GM23338 (cell line): ENCODE measurements around the gene DPT. TPM values are rescaled to one million over a fixed set of nuclear protein-coding genes. Genes with fewer than 3 reads are reported as not detected.

Experiments used
- ATAC-seq: fragments of 200-7000 bp; cut with Tn5 transposase; 3 replicates; pipeline ENCODE4 v1.9.1; 2020
- DNase-seq: peaks from one replicate; pipeline ENCODE4 v3.0.0-alpha.2; 2015; ENCODE audit warnings: low spot score
- H2AFZ ChIP-seq: fragments of 200-600 bp; sonication (generic); 2 replicates; pipeline ENCODE4 v1.8.0; 2016; ENCODE audit warnings: antibody characterized with exemption, mild to moderate bottlenecking, moderate library complexity
- H3F3A ChIP-seq: fragments of 200-600 bp; sonication (generic); replicated peaks from 2 replicates; pipeline ENCODE4 v1.8.0; 2017; ENCODE audit warnings: antibody characterized with exemption, mixed run types, low read depth
- H3K27ac ChIP-seq: fragments of 200-600 bp; sonication (generic); 2 replicates; pipeline ENCODE4 v1.6.1; 2016; ENCODE audit warnings: low read depth
- H3K27me3 ChIP-seq: fragments of 200-600 bp; sonication (generic); 2 replicates; pipeline ENCODE4 v1.8.0; 2016; ENCODE audit warnings: mild to moderate bottlenecking, mixed run types, moderate library complexity; ENCODE audit not compliant: insufficient read depth
- H3K36me3 ChIP-seq: fragments of 200-600 bp; sonication (generic); 2 replicates; pipeline ENCODE4 v1.8.0; 2016; ENCODE audit warnings: mild to moderate bottlenecking; ENCODE audit not compliant: insufficient read depth
- H3K4me1 ChIP-seq: fragments of 200-600 bp; sonication (generic); 2 replicates; pipeline ENCODE4 v1.8.0; 2016; ENCODE audit warnings: mild to moderate bottlenecking, moderate library complexity; ENCODE audit not compliant: insufficient read depth
- H3K4me2 ChIP-seq: fragments of 200-600 bp; sonication (generic); 2 replicates; pipeline ENCODE4 v1.7.1; 2017; ENCODE audit warnings: mixed run types
- H3K4me3 ChIP-seq: fragments of 200-600 bp; sonication (generic); 2 replicates; pipeline ENCODE4 v1.6.1; 2016; ENCODE audit warnings: mixed run types
- H3K79me2 ChIP-seq: fragments of 200-600 bp; sonication (generic); replicated peaks from 2 replicates; pipeline ENCODE4 v1.8.0; 2017; ENCODE audit warnings: mild to moderate bottlenecking; ENCODE audit not compliant: insufficient read depth
- H3K9me2 ChIP-seq: fragments of 200-600 bp; sonication (generic); 2 replicates; pipeline ENCODE4 v1.8.0; 2017; ENCODE audit not compliant: insufficient read depth
- H4K20me1 ChIP-seq: fragments of 200-600 bp; sonication (generic); replicated peaks from 2 replicates; pipeline ENCODE4 v1.8.0; 2017; ENCODE audit warnings: mild to moderate bottlenecking; ENCODE audit not compliant: insufficient read depth
- H3K27ac Mint-ChIP-seq: 2 replicates; pipeline ENCODE4 v1.8.0; 2020; ENCODE audit warnings: inconsistent platforms, mild to moderate bottlenecking, moderate library complexity, mixed read lengths
- H3K27me3 Mint-ChIP-seq: 3 replicates; pipeline ENCODE4 v1.8.0; 2022; ENCODE audit warnings: low read depth, mild to moderate bottlenecking, moderate library complexity, mixed read lengths, inconsistent platforms; ENCODE audit not compliant: insufficient read depth, poor library complexity
- H3K36me3 Mint-ChIP-seq: 3 replicates; pipeline ENCODE4 v1.8.0; 2021; ENCODE audit warnings: low read depth, mild to moderate bottlenecking, inconsistent platforms, moderate library complexity, mixed read lengths
- H3K4me1 Mint-ChIP-seq: 3 replicates; pipeline ENCODE4 v1.8.0; 2020; ENCODE audit warnings: mild to moderate bottlenecking, inconsistent platforms, mixed read lengths
- H3K4me3 Mint-ChIP-seq: 3 replicates; pipeline ENCODE4 v1.8.0; 2021; ENCODE audit warnings: moderate library complexity, mild to moderate bottlenecking, inconsistent platforms, mixed read lengths
- H3K9me3 Mint-ChIP-seq: 3 replicates; pipeline ENCODE4 v1.8.0; 2020; ENCODE audit warnings: moderate library complexity, mild to moderate bottlenecking, inconsistent platforms, mixed read lengths
- CREB1 ChIP-seq: fragments of 250-450 bp; sonication (Bioruptor Pico); IDR thresholded peaks from 2 replicates; pipeline ENCODE4 v1.5.0; 2020; ENCODE audit warnings: low read depth, mild to moderate bottlenecking, moderate library complexity
- EZH2 ChIP-seq: fragments of 200-600 bp; sonication (generic); IDR thresholded peaks from one replicate; pipeline ENCODE4 v1.8.0; 2017; ENCODE audit warnings: antibody characterized with exemption, mild to moderate bottlenecking, low read depth; ENCODE audit not compliant: unreplicated experiment
- EZH2phosphoT487 ChIP-seq: fragments of 200-600 bp; sonication (generic); IDR thresholded peaks from one replicate; pipeline ENCODE4 v1.8.1; 2018; ENCODE audit warnings: antibody characterized with exemption; ENCODE audit not compliant: unreplicated experiment
- JUNB ChIP-seq: IDR thresholded peaks from one replicate; pipeline ENCODE4 v1.6.1; 2016; ENCODE audit warnings: antibody characterized with exemption; ENCODE audit not compliant: unreplicated experiment
- NANOG ChIP-seq: IDR thresholded peaks from 2 replicates; pipeline ENCODE4 v1.6.1; 2016; ENCODE audit warnings: antibody characterized with exemption, borderline replicate concordance
- POLR2AphosphoS5 ChIP-seq: IDR thresholded peaks from 2 replicates; pipeline ENCODE4 v1.6.1; 2016; ENCODE audit warnings: antibody characterized with exemption, low read depth
- STAT1 ChIP-seq: IDR thresholded peaks from one replicate; pipeline ENCODE4 v1.6.1; 2016; ENCODE audit warnings: antibody characterized with exemption; ENCODE audit not compliant: unreplicated experiment
- ZNF114 ChIP-seq: fragments of 250-450 bp; sonication (Bioruptor Pico); IDR thresholded peaks from 2 replicates; pipeline ENCODE4 v1.5.0; 2020; ENCODE audit warnings: mild to moderate bottlenecking, moderate library complexity
- ZNF331 ChIP-seq: fragments of 250-450 bp; sonication (Bioruptor Pico); IDR thresholded peaks from 2 replicates; pipeline ENCODE4 v1.5.0; 2020; ENCODE audit warnings: low read depth, mild to moderate bottlenecking, moderate library complexity
- polyA plus RNA-seq: library from polyadenylated mRNA; unstranded; fragments of >200 nt; fragmentation: Nextera tagmentation; extraction: Ambion mirVana; gene quantifications from 2 replicates; pipeline ENCODE4 v1.2.1, GENCODE V29; 2016
- total RNA-seq: library from RNA; depleted of rRNA; stranded (reverse); fragments of >200 nt; shearing (Covaris generic); gene quantifications from 2 replicates; pipeline ENCODE4 v1.2.3, GENCODE V29; 2014
- TF ChIP-seq, protein P1 (sequence below): IDR thresholded peaks from 2 replicates; pipeline ENCODE4 v1.6.1; 2016; ENCODE audit warnings: antibody characterized with exemption
- TF ChIP-seq, protein P2 (sequence below), 2 experiments: fragments of 200-600 bp in 1 of 2; sonication (generic) in 1 of 2; conservative IDR thresholded peaks; 2 replicates each; pipeline versions ENCODE4 v1.5.1 to v1.6.1; 2016 to 2017; ENCODE audit warnings: antibody characterized with exemption in 2 of 2, low read depth in 2 of 2, mild to moderate bottlenecking in 2 of 2, moderate library complexity in 1 of 2
- TF ChIP-seq, protein P3 (sequence below): fragments of 250-450 bp; sonication (Bioruptor Pico); IDR thresholded peaks from 2 replicates; pipeline ENCODE4 v1.5.0; 2020; ENCODE audit warnings: mild to moderate bottlenecking, moderate library complexity
- TF ChIP-seq, protein P4 (sequence below): IDR thresholded peaks from one replicate; pipeline ENCODE4 v1.6.1; 2018; ENCODE audit warnings: antibody characterized with exemption; ENCODE audit not compliant: unreplicated experiment

DPT gene
- total and polyA plus RNA-seq, 2 experiments from 2014 or later: not detected

DNA sequence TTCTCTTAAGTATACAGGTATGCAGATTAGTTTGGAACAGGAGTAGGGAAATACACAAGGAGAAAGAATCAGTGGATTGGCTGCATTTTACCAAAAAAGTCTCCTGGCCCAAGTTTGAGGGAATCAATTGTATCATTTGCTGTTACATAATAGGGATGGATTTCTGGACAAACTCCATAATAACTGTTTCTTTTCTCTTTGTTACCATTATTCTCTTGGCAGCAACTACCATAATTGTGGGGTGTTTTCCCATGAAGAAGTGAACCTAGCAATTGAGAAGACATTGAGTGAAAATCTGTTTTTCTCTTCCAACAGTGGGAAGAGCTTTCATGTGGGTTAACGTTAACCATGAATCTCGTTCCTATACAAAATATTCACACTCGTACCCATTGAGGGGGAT lies 46.4 kb upstream of the DPT start:
- Mint-ChIP-seq H3K27ac (no peak overlapping the region), H3K36me3 (no peaks in the 10 kb centered on the region), H3K4me3 (no peak overlapping the region), H3K4me1 (no peaks in the 10 kb centered on the region), H3K27me3 (no peaks in the 10 kb centered on the region), H3K9me3 (no peaks in the 10 kb centered on the region)
- no peaks in the 10 kb centered on the region for H3K27me3 ChIP-seq
- H2AFZ ChIP-seq: no peak overlapping the region
- no peaks in the 10 kb centered on the region for H3F3A ChIP-seq
- ATAC-seq: no peak
- H3K79me2 ChIP-seq: no peaks in the 10 kb centered on the region
- TF ChIP-seq EZH2phosphoT487: no peak
- TF ChIP-seq ZNF331 (CRISPR knock-in tag): no peak
- TF ChIP-seq STAT1: no peak
- no peak for TF ChIP-seq CREB1
- TF ChIP-seq, protein P1, sequence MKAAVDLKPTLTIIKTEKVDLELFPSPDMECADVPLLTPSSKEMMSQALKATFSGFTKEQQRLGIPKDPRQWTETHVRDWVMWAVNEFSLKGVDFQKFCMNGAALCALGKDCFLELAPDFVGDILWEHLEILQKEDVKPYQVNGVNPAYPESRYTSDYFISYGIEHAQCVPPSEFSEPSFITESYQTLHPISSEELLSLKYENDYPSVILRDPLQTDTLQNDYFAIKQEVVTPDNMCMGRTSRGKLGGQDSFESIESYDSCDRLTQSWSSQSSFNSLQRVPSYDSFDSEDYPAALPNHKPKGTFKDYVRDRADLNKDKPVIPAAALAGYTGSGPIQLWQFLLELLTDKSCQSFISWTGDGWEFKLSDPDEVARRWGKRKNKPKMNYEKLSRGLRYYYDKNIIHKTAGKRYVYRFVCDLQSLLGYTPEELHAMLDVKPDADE: no peak
- TF ChIP-seq EZH2: no peak
- TF ChIP-seq, protein P2, sequence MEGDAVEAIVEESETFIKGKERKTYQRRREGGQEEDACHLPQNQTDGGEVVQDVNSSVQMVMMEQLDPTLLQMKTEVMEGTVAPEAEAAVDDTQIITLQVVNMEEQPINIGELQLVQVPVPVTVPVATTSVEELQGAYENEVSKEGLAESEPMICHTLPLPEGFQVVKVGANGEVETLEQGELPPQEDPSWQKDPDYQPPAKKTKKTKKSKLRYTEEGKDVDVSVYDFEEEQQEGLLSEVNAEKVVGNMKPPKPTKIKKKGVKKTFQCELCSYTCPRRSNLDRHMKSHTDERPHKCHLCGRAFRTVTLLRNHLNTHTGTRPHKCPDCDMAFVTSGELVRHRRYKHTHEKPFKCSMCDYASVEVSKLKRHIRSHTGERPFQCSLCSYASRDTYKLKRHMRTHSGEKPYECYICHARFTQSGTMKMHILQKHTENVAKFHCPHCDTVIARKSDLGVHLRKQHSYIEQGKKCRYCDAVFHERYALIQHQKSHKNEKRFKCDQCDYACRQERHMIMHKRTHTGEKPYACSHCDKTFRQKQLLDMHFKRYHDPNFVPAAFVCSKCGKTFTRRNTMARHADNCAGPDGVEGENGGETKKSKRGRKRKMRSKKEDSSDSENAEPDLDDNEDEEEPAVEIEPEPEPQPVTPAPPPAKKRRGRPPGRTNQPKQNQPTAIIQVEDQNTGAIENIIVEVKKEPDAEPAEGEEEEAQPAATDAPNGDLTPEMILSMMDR (conservative IDR thresholded peaks at IDR 0.05; ENCODE audit: low read depth in 2 of 2): no peak
- no peak for TF ChIP-seq JUNB
- TF ChIP-seq, protein P3, sequence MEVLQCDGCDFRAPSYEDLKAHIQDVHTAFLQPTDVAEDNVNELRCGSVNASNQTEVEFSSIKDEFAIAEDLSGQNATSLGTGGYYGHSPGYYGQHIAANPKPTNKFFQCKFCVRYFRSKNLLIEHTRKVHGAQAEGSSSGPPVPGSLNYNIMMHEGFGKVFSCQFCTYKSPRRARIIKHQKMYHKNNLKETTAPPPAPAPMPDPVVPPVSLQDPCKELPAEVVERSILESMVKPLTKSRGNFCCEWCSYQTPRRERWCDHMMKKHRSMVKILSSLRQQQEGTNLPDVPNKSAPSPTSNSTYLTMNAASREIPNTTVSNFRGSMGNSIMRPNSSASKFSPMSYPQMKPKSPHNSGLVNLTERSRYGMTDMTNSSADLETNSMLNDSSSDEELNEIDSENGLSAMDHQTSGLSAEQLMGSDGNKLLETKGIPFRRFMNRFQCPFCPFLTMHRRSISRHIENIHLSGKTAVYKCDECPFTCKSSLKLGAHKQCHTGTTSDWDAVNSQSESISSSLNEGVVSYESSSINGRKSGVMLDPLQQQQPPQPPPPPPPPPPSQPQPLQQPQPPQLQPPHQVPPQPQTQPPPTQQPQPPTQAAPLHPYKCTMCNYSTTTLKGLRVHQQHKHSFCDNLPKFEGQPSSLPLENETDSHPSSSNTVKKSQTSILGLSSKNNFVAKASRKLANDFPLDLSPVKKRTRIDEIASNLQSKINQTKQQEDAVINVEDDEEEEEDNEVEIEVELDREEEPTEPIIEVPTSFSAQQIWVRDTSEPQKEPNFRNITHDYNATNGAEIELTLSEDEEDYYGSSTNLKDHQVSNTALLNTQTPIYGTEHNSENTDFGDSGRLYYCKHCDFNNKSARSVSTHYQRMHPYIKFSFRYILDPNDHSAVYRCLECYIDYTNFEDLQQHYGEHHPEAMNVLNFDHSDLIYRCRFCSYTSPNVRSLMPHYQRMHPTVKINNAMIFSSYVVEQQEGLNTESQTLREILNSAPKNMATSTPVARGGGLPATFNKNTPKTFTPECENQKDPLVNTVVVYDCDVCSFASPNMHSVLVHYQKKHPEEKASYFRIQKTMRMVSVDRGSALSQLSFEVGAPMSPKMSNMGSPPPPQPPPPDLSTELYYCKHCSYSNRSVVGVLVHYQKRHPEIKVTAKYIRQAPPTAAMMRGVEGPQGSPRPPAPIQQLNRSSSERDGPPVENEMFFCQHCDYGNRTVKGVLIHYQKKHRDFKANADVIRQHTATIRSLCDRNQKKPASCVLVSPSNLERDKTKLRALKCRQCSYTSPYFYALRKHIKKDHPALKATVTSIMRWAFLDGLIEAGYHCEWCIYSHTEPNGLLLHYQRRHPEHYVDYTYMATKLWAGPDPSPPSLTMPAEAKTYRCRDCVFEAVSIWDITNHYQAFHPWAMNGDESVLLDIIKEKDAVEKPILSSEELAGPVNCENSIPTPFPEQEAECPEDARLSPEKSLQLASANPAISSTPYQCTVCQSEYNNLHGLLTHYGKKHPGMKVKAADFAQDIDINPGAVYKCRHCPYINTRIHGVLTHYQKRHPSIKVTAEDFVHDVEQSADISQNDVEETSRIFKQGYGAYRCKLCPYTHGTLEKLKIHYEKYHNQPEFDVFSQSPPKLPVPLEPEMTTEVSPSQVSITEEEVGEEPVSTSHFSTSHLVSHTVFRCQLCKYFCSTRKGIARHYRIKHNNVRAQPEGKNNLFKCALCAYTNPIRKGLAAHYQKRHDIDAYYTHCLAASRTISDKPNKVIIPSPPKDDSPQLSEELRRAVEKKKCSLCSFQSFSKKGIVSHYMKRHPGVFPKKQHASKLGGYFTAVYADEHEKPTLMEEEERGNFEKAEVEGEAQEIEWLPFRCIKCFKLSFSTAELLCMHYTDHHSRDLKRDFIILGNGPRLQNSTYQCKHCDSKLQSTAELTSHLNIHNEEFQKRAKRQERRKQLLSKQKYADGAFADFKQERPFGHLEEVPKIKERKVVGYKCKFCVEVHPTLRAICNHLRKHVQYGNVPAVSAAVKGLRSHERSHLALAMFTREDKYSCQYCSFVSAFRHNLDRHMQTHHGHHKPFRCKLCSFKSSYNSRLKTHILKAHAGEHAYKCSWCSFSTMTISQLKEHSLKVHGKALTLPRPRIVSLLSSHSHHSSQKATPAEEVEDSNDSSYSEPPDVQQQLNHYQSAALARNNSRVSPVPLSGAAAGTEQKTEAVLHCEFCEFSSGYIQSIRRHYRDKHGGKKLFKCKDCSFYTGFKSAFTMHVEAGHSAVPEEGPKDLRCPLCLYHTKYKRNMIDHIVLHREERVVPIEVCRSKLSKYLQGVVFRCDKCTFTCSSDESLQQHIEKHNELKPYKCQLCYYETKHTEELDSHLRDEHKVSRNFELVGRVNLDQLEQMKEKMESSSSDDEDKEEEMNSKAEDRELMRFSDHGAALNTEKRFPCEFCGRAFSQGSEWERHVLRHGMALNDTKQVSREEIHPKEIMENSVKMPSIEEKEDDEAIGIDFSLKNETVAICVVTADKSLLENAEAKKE (CRISPR knock-in tag): no peak
- TF ChIP-seq ZNF114 (CRISPR knock-in tag): no peak
- TF ChIP-seq NANOG: no peak
- TF ChIP-seq, protein P4, sequence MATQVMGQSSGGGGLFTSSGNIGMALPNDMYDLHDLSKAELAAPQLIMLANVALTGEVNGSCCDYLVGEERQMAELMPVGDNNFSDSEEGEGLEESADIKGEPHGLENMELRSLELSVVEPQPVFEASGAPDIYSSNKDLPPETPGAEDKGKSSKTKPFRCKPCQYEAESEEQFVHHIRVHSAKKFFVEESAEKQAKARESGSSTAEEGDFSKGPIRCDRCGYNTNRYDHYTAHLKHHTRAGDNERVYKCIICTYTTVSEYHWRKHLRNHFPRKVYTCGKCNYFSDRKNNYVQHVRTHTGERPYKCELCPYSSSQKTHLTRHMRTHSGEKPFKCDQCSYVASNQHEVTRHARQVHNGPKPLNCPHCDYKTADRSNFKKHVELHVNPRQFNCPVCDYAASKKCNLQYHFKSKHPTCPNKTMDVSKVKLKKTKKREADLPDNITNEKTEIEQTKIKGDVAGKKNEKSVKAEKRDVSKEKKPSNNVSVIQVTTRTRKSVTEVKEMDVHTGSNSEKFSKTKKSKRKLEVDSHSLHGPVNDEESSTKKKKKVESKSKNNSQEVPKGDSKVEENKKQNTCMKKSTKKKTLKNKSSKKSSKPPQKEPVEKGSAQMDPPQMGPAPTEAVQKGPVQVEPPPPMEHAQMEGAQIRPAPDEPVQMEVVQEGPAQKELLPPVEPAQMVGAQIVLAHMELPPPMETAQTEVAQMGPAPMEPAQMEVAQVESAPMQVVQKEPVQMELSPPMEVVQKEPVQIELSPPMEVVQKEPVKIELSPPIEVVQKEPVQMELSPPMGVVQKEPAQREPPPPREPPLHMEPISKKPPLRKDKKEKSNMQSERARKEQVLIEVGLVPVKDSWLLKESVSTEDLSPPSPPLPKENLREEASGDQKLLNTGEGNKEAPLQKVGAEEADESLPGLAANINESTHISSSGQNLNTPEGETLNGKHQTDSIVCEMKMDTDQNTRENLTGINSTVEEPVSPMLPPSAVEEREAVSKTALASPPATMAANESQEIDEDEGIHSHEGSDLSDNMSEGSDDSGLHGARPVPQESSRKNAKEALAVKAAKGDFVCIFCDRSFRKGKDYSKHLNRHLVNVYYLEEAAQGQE: no peak
- TF ChIP-seq POLR2AphosphoS5: no peak
- H3K4me1 ChIP-seq: no peaks in the 10 kb centered on the region
- no peak overlapping the region for H3K4me2 ChIP-seq
- H3K27ac ChIP-seq: no peak overlapping the region
- no peaks in the 10 kb centered on the region for H4K20me1 ChIP-seq
- no peak overlapping the region for H3K4me3 ChIP-seq
- no peak for DNase-seq
- no peaks in the 10 kb centered on the region for H3K36me3 ChIP-seq
- peaks cover 4% of the 10 kb centered on the region; the same call in 1 of the 2 replicates for H3K9me2 ChIP-seq
